GM19351 (cell line): ENCODE results near the gene STXBP4.

ENCODE experiments used
- ATAC-seq: cut with Tn5 transposase; IDR thresholded peaks from one replicate; pipeline ENCODE4 v1.9.1; 2021; ENCODE audit warnings: mild to moderate bottlenecking, moderate library complexity; ENCODE audit not compliant: unreplicated experiment

Gene STXBP4

GRCh38 chr17:55110521-55110920 is 142.0 kb downstream of the STXBP4 start:
- ATAC-seq: no peak

- ATAC-seq: no peak
Measured at GRCh38 chr17:55114283-55114682, 145.7 kb downstream of the STXBP4 start.

- no peak for ATAC-seq
Measured at GRCh38 chr17:55116440-55116914, 147.9 kb downstream of the STXBP4 start.

DNA sequence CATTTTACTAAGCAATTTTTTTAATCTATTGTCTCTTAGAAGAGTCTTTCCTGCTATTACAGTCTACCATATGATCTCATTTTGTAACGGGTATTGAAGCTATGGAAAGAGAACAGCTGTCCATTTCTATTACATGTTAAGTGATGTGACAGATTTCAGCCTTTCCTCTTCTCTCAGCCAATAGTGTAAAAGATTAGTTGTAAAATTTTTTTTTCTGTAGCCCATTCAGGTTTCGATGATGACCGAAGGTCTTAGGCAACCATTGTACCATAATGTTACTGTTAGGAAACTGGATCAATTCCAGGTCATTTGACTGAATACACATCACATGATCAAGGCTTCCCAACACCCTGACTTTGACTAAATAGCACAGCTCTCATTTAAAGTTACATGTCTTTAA is 148.6 kb downstream of the STXBP4 start:
- no peak for ATAC-seq

GRCh38 chr17:55120651-55121050 is 152.1 kb downstream of the STXBP4 start:
- no peak for ATAC-seq

GRCh38 chr17:55121268-55121667 is 152.7 kb downstream of the STXBP4 start:
- no peak for ATAC-seq

DNA sequence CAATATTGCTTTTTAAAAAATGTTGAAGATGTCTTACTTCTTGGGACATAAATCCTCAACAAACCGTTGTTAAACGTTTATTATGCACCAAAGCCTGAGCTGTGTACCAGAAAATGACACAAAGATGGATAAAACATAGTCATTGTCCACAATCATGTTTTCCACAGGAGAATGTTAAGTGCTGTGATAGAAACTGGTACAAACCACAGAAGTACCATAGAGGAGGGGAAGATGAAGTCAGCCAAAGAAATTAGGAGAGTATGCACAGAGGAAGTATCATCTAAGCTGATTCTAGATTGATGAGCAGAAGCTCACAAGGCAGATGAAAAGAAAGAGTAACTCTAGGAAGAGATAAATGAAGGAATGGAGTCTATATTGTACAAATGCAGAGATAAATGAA is 153.5 kb downstream of the STXBP4 start:
- no peak for ATAC-seq

DNA sequence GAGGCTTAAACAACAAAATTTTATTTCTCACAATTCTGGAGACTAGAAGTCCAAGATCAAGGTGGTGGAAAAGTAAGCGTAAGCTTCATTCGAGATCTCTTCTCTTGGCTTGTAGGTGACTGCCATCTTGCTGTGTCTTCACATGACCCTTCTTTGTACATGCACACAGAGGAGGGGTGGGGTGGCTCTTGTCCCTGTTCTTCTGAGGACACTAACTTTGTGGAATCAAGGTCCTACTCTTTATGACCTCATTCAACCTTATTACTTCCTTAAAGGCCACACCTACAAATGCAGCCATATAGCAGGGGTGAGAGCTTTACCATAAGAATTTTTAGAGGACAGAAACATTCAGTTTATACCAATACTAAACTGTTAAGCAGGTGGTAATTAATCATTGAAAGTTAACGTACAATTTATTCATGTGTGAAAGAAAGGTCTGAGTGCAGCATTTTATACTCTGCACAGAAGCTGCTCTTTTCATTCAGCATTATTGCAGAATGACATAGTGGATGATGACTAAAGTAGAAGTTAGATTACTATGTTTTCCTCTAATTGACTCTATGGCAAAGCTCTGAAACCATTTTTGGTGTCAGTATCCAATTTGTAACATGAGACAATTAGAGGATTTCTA is 156.3 kb downstream of the STXBP4 start:
- ATAC-seq: no peak

DNA sequence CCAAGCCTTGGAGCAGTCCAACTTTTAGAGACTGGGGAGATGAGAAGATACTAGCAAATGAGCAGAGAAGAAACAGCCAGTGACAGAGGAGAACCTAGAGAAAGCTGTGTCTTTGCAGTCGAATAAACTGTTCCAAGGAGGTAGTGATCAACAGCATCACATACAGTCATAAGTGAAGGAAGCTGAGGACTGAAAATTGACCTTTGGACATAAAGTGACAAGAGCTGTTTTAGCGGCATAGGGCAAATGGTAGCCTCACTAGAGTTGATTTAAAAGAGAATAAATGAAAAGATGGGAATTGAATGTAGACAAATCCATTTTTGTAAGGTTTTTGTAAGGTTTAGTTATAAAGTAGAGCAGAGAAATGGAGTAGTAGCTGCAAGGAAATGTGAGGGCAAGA is 165.0 kb downstream of the STXBP4 start:
- ATAC-seq: no peak

DNA sequence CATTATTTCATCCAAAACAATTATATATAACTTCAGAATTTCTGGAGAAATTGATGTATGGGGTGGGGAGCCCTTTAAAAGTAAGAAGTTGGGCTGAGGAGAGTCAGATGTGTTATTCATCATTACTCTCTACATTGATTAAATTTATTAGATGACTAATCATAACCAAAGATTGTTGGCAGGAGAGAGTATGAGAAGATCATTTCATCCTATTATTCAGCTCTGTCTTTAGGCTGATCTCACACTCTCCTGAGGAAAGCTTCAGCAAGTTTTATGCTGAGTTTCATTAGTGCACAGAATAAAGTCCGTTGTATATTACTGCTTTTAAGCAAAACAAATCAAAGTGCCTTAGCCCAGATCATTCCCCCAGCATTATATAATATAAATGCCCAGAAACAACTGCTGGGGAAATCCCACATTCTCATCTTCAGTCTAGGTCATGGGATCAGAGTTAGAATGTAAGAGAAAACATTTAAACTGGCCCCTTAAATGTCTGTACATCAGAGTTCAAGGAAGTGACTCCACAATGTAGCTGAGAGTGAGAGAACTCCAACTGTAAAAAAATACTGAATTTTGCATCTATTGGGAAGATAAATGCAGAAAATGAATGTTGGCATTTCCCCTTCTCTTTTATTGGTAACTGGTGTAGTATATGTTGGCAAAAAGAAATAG is 166.1 kb downstream of the STXBP4 start:
- ATAC-seq: no peak

DNA sequence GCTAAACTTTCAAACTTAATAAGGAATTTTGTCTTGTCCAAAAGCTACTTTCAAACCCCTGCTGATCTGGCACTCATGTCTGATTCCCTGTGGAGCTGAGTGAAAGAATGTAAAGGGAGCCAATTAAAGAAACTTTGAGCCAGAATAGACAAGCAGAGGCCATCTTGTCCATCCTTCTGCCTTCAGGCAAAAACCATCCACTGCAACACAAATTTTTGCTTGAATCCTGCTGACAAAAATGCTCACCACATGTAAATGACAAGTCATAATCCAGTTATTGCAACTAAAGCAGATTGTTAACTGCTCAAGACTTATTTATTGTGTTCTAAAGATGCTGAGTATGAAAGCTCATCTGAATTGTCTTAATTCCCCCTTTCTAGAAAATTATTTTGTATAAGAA is 172.2 kb downstream of the STXBP4 start:
- no peak for ATAC-seq

DNA sequence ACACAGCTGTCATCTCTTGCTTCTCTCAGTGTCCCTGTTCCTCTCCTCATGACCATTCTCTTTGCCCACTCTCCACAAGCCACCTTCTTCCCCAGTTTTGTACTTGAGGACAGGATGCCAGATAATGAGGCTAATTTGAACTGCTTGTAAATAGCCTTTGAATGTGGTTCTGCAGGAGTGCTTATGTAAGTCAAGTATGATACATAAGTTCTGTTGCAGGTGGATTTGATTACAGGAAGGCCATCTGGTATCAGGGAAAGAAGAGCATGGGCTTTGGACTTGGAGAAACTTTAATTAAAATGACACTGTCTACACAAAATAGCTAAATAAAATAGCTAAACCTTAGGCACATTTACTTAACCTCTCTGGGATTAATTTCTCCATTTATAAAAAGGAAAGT is 176.0 kb downstream of the STXBP4 start:
- ATAC-seq: no peak

DNA sequence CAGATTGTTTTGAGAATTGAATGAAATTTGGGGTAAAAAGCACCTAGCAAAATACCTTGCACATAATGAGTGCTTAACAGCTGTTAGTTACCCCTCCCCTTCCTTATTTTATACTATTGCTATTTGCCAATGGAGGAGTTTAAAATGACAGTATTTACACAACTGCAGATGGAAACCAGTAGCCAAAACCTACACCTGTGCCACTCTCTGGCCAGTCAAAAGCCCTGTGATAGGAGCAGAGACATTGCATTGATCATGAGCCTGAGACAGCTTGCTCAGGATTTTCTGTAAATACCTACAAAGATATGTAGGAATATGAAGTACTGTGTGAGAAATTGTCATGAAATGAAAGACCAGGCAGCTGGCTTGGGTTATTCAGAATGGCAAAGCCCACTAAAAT is 180.9 kb downstream of the STXBP4 start:
- no peak for ATAC-seq

DNA sequence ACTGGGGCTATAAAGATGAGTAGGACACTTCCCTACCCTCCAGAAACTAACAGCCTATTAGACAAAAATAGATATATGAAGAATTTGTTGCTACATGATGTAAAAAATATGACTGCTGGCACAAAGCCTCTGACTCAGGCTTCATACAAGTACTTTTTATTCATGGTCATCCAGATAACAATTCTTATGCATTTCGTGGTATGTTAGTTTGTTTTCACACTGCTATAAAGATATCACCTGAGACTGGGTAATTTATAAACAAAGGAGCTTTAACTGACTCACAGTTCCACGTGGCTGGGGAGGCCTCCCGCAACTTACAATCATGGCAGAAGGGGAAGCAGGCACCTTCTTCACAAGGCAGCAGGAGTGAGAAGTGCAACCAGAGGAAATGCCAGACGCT is 183.7 kb downstream of the STXBP4 start:
- ATAC-seq: no peak

- no peak for ATAC-seq
Measured at GRCh38 chr17:55154101-55154500, 185.5 kb downstream of the STXBP4 start.

DNA sequence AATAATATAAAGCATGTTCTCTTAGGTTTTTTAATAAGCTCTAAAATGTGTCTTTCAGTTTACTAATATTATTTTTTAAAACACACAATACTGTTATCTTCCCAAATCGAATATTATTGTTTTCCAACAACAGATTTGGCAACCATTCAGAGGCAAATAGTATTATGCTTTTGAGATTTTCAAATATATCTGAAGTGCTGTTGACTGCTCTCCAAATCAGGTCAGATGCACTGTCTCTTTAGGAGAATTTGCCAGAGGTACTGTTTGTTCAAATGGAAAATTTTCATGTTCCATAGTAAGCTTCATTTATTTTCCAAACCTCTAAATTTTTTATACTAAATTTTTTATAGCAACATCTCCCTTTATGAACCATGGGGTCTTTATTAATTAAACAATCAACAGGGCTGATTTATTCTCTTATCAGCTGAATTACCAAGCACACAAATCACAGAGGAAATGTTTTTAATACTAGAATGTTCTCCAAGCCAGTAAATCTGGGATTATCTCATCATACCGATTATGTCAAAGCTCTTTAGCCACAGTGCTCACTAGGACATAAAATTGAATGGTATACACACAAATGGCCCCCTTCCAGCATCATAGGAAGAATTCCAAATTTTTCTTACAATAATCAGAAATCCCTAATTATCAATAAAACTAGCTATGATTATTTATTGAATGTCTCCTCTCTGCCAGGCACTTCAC is 187.4 kb downstream of the STXBP4 start:
- no peak for ATAC-seq

DNA sequence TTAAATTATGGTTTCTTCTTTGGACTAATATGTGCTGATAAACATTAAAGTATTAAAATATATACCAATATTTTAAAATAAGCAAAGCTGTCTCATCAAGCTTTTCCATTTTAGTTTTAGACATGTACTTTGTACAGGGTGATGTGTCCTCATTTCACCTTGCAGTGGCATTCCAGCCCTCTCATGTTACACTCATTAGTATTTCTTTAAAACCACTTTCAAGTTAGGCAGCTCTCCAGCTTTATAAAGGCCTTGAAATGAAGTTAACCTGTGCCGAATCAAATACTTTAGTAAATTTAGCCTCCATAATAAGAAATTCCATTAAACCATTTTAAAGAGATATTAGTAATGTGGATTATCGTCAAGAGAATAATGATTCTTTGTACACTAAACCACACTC is 188.6 kb downstream of the STXBP4 start:
- no peak for ATAC-seq

DNA sequence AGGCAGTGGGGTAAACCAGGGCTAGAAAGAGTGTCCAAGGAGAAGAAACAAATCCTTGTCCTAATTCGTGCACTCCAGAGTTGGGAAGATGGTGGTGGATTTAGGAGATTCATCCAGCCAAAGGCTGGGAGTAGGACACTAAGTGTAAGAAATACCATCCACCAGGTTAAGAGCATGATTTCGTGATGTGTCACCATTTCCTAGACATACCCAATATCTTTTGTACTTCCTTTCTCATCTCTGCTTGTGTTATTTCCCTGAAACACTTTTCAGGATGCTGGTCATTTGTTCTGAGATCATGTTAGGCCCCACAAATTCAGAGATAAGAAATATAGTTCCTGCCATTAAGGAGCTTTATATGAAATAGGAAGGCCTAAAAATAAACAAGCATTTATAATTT is 189.9 kb downstream of the STXBP4 start:
- no peak for ATAC-seq

- ATAC-seq: no peak
Measured at GRCh38 chr17:55159251-55159650, 190.7 kb downstream of the STXBP4 start.

DNA sequence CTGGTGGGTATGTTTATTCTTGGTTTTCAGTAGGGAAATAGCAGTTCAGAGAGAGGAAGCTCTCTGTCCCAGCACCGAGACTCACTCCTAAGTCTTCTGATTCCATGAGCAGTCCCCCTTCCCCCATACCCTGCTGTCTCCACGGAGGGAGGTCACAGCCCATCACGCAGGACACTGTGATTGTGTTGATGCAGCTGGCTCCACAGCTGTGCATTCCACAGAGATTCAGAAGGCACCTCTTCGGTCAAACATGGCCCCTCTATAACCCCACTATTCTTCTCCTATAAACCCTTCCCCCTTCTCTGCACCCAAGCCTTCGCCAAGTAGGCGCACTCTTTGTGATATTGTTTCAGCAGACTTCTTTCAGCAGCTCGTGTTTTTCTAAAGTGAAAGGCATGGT is 191.9 kb downstream of the STXBP4 start:
- no peak for ATAC-seq

DNA sequence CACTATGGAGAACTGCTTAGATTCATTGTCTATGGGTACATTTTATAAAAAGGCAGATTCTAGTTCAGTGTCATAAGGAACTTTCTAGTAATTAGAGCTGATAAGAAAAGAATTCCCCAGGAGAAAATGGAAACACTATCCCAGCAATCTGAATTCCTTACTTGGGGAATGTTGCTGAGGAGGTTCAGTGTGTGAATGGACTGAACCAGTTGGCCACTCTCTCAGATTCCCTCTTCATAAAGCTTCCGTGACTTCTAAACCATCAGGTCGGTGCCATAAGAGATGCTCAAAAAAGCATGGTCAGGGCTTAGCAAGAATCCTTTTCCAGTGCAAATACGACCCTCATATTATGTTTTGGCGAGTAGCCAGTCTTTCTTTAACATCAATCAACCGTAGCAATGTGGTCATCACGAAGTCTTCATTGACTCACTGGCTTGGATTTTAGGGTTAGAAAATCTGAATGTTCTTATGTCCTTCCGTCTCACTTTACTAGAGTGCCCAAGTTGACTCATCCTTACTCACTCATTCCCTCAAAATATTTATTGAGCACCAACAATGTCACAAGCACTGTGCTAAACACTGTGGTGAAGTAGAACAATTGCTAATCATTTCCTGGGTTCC is 193.5 kb downstream of the STXBP4 start:
- peak; percentile 60 for ATAC-seq

DNA sequence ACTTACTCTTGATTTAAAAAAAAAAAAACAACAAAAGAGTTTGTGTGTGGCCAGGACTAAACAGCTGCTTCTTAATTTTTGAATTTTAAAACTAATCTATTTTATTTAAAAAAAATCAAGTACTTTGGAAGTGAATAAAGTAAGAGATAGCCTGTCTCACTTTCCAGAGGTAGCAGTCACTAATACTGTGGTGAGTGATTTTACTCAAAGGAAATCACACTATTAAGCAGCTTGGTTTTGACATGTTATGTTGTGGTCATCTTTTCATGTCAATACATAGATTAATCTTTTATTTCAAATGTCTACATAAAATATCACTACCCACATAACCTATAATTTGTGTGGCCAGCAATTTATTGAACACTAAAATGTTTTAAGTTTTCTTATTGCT is 194.0 kb downstream of the STXBP4 start:
- ATAC-seq: peak; percentile 50
